ENCODE data around the gene PRKCB.

PRKCB gene

DNA sequence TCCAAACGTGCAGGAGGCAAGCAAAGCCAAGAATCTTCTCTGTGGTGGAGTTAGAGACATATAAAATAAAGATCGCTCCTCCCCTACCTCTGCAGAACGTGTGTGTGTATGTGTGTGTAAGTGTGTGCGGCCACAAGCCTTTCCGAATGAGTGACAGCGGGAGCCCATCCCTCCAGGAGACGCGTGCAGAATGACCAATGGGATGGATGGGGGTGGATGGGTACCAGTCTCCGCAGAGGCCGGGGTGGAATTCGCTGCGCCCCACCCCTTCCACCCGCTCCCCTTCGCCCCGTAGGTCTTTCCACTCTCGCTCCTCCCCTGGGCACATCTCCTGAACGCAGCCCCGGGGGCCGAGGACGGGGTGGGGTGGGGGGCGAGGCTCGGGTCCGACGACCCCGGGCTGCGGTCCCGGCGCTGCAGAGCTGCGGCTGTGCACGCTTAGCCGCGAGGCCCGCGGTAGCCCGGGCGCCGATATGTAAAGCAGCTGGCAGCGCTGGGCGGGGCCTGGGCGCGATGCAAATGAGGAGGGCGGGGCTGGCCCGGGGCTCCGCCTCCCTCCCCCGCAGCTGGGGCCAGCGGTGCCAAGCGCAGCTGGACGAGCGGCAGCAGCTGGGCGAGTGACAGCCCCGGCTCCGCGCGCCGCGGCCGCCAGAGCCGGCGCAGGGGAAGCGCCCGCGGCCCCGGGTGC, at the start of gene PRKCB:
PRKCB (plus strand) TSS at position 594 of the 688 bp plus-strand sequence.
- H3K4me1 Mint-ChIP-seq (ENCODE audit: low read depth): peaks cover 37% of the 10 kb centered on the region

DNA sequence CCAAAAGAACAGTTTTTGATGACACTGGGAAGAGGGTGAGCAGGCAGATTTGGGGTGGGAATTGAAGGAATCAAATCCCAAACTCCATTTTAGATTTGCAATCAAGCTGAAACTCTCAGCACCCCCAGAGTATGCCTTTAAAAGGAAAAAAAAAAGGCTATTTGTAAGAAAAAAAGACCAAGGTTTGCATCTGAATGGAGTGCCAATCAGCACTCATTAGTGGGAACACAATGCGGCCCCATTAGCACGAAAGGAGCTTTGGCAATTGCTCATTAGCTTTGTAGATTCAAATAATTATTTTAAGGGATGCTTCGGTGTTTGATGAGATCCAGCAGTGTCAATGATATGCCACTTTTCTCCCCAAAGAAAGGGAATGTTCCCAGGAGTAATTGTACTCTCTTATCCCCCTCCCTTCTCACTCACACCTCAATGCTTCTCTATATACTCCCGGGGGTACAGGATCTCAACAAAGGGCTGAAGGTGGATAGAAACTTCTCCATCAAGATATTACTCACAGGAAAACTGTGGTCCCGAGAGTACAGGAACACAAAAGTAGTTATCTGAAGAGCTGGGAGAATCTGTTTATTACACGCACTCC, 48.7 kb upstream of the PRKCB start:
- intact Hi-C loops (cut with micrococcal nuclease): no loop called here
- peaks cover 14% of the 10 kb centered on the region for H3K4me1 Mint-ChIP-seq (ENCODE audit: low read depth)
- H3K4me3 Mint-ChIP-seq: no peak overlapping the region
- peaks cover 8% of the 10 kb centered on the region for H3K9me3 Mint-ChIP-seq
- no peak overlapping the region for H3K27ac Mint-ChIP-seq
- no peaks in the 10 kb centered on the region for H3K36me3 Mint-ChIP-seq (ENCODE audit: low read depth)
- H3K27me3 Mint-ChIP-seq: peaks cover 46% of the 10 kb centered on the region

More for the DNA sequence above, at the start of gene PRKCB:
- intact Hi-C loops (cut with micrococcal nuclease): loop anchor here (1.0 to 5.0 kb wide), 3 partner anchors 17 to 117 kb away; no protein-coding TSS in a partner anchor
- Mint-ChIP-seq H3K4me3 (peak within 1 kb of the TSS; percentile 82), H3K27ac (peak within 1 kb of the TSS; percentile 64), H3K36me3 (ENCODE audit: low read depth) (peaks cover 6% of the 10 kb centered on the region), H3K27me3 (peaks cover 25% of the 10 kb centered on the region), H3K9me3 (peaks cover 8% of the 10 kb centered on the region)

DNA sequence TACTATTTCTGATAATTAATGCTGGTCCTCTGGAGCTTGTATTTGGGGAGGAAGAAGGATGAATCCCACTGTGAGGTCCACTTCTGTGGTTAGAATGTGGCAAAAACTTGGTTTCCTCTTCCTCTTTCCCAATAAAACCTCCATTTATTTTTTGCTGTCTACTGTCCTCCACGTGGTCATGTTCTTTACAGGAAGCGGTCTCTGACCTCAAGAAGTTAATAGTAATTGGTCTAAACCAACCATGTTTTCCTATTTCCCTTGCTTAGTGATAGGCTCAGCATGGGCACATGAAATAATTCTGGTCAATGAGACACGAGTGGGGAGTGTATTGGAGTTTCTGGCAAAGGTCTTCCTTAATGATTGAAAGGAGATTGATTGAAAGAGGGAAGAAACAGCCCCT, 47.1 kb upstream of the PRKCB start:
- Mint-ChIP-seq H3K9me3 (peaks cover 8% of the 10 kb centered on the region), H3K4me1 (ENCODE audit: low read depth) (peaks cover 14% of the 10 kb centered on the region), H3K27ac (peak overlapping the region; percentile 62), H3K4me3 (no peak overlapping the region), H3K27me3 (peaks cover 46% of the 10 kb centered on the region), H3K36me3 (ENCODE audit: low read depth) (no peaks in the 10 kb centered on the region)
- intact Hi-C loops (cut with micrococcal nuclease): no loop called here

DNA sequence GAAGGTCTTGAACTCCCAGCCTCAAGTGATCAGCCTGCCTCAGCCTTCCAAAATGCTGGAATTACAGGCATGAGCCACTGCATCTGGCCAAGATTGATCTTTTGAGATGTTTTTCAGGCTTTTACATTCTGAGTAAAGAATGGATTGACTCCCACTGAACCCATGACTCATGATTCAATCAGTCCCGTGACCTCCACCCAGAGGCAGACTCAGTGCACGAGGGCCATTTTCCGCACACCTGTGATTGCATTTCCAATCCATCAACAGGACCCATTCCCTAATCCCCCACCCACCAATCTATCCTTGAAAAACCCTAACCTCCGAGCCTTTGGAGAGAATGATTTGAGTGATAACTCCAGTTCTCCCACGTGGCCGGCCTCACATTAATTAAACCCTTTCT, 40.4 kb upstream of the PRKCB start:
- Mint-ChIP-seq H3K4me1 (ENCODE audit: low read depth) (no peaks in the 10 kb centered on the region), H3K27me3 (peaks cover 16% of the 10 kb centered on the region), H3K36me3 (ENCODE audit: low read depth) (no peaks in the 10 kb centered on the region), H3K9me3 (no peaks in the 10 kb centered on the region), H3K27ac (no peak overlapping the region), H3K4me3 (no peak overlapping the region)
- intact Hi-C loops (cut with micrococcal nuclease): no loop called here

DNA sequence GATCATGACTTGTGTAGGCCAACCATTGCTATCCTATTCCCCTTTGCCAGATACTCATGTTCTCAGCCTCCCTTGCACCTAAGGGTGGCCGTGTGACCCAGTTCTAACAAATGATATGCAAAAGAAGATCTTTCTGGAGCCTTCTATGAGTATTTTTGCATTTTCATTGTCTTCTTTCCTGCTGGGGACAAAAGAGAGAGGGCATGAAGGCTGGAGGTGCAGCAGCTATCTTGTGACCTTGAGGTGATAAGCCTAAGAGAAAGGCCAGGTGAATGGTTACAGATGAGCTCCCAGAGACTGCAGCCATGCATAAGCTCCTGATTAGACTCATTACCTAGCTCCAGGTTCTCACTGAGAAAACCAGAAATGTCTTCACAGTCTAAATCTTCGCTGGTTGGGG, 38.8 kb upstream of the PRKCB start:
- Mint-ChIP-seq H3K4me1 (ENCODE audit: low read depth) (peaks cover 4% of the 10 kb centered on the region), H3K36me3 (ENCODE audit: low read depth) (no peaks in the 10 kb centered on the region), H3K9me3 (no peaks in the 10 kb centered on the region), H3K27me3 (peaks cover 20% of the 10 kb centered on the region), H3K27ac (no peak overlapping the region), H3K4me3 (no peak overlapping the region)
- intact Hi-C loops (cut with micrococcal nuclease): no loop called here

DNA sequence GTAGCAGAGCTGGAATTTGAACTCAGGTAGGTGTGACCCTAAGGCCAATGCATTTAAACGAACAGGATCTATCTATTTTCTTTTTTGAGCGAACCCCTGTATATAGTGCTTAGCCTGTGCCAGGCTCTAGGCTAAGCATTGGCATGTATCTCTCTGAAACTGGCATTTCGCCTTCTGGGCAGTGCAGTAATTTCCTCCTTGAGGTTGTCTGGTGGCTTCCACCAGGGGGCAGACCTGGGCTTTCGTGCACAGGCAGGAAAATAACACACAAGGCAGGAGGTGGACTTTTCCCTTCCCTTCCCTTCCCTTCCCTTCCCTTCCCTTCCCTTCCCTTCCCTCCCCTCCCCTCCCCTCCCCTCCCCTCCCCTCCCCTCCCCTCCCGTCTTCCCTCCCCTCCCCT, 34.4 kb upstream of the PRKCB start:
- H3K4me3 Mint-ChIP-seq: no peak overlapping the region
- H3K27me3 Mint-ChIP-seq: peaks cover 6% of the 10 kb centered on the region
- H3K27ac Mint-ChIP-seq: no peak overlapping the region
- H3K9me3 Mint-ChIP-seq: no peaks in the 10 kb centered on the region
- peaks cover 13% of the 10 kb centered on the region for H3K4me1 Mint-ChIP-seq (ENCODE audit: low read depth)
- H3K36me3 Mint-ChIP-seq (ENCODE audit: low read depth): no peaks in the 10 kb centered on the region
- intact Hi-C loops (cut with micrococcal nuclease): loop anchor here (1.0 to 10.0 kb wide), 3 partner anchors 63 to 235 kb away; no protein-coding TSS in a partner anchor

DNA sequence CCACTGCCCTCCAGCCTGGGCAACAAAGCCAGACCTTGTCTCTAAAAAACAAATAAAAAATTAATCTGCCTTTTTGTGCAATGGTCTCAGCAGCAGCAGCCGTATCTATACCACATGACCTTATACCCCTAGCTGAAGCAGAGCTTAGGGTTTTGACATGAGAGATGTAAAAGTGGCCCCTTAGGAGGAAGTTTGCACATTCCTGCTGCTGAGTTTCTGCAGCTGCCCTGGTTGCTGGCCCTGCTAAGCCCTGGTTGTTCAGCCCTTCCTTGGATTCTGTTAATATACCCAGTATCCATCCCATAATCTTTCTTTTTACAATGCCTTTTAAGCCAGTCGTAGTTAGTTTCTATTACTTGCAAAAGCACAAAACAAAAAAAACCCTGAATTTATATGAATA, 33.0 kb upstream of the PRKCB start:
- no peak overlapping the region for H3K4me3 Mint-ChIP-seq
- no peak overlapping the region for H3K27ac Mint-ChIP-seq
- peaks cover 4% of the 10 kb centered on the region for H3K27me3 Mint-ChIP-seq
- no peaks in the 10 kb centered on the region for H3K36me3 Mint-ChIP-seq (ENCODE audit: low read depth)
- H3K9me3 Mint-ChIP-seq: no peaks in the 10 kb centered on the region
- intact Hi-C loops (cut with micrococcal nuclease): loop anchor here (10.0 kb wide), 1 partner anchor 62 kb away; no protein-coding TSS in a partner anchor
- H3K4me1 Mint-ChIP-seq (ENCODE audit: low read depth): peaks cover 23% of the 10 kb centered on the region

DNA sequence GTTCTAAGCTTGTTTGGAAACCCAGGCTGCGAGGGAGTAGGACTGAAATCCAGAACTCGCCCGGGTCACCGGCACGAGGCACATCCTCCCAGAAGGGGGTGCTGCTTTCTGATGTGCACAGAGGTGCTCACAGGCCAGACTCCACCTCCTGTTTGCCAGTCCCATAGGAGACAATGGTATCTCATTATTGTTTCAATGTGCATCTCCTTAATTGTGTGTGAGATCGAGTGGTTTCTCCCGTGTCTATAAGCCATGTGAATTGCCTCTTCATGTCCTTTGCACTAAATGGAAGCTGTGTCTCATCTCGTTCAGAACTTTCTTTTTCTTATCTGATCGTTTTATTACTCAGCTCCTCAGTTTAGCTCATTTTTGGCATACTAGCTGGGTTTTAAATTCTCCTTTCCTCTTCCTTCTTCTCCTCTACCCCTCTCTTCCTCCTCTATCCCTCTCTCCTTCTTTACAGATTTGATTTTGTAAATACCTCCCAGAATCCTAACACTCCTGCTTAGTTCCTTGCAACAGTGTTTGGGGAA, 32.1 kb upstream of the PRKCB start:
- Mint-ChIP-seq H3K9me3 (no peaks in the 10 kb centered on the region), H3K4me3 (no peak overlapping the region), H3K27ac (no peak overlapping the region), H3K4me1 (ENCODE audit: low read depth) (peaks cover 23% of the 10 kb centered on the region), H3K36me3 (ENCODE audit: low read depth) (no peaks in the 10 kb centered on the region), H3K27me3 (peaks cover 4% of the 10 kb centered on the region)
- intact Hi-C loops (cut with micrococcal nuclease): loop anchor here (10.0 kb wide), 1 partner anchor 61 kb away; no protein-coding TSS in a partner anchor

DNA sequence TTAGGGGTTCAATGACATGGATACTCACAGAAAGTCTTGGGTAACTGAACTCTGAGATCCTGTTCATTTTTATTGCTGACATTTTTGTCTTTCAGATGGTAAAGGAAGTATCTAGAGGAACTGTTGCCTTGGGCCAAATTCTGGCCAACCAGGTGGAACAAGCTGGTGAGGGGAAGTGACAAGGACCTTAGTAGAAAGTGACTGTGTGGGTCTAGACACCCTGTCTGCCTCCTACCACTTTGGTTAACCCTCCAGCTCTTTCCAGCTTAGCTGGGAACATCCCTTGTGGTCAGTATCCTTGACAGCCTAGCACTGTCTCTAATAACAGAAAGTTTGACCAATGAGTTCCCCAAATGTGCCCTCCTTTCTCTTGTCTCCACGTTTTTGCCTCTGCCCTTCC, 28.8 kb upstream of the PRKCB start:
- H3K4me3 Mint-ChIP-seq: no peak overlapping the region
- H3K27ac Mint-ChIP-seq: peak overlapping the region; percentile 75
- H3K9me3 Mint-ChIP-seq: no peaks in the 10 kb centered on the region
- peaks cover 25% of the 10 kb centered on the region for H3K4me1 Mint-ChIP-seq (ENCODE audit: low read depth)
- intact Hi-C loops (cut with micrococcal nuclease): loop anchor here (10.0 kb wide), 1 partner anchor 58 kb away; no protein-coding TSS in a partner anchor
- peaks cover 16% of the 10 kb centered on the region for H3K27me3 Mint-ChIP-seq
- H3K36me3 Mint-ChIP-seq (ENCODE audit: low read depth): no peaks in the 10 kb centered on the region

DNA sequence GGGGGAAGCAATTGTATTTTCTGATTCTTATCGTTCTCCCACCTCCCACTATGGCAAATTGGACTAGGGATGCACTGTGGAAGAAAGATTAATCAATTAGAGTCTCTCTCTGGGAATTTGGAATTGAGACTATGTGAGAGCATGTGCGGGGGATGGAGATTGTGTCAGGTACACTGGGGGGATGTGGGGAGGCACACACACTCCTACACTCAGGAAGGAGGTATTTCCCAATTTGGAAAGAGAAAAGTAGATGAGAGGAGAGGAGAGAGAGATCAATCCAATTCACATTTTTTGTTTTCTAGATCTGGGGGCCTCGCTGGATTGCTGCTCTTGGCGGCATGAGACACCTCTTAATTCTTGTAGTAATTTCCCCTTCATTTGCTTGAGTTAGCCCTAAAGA, 14.3 kb upstream of the PRKCB start:
- intact Hi-C loops (cut with micrococcal nuclease): no loop called here
- no peak overlapping the region for H3K4me3 Mint-ChIP-seq
- no peaks in the 10 kb centered on the region for H3K9me3 Mint-ChIP-seq
- H3K27me3 Mint-ChIP-seq: peaks cover 26% of the 10 kb centered on the region
- H3K27ac Mint-ChIP-seq: no peak overlapping the region
- no peaks in the 10 kb centered on the region for H3K36me3 Mint-ChIP-seq (ENCODE audit: low read depth)
- peaks cover 21% of the 10 kb centered on the region for H3K4me1 Mint-ChIP-seq (ENCODE audit: low read depth)

DNA sequence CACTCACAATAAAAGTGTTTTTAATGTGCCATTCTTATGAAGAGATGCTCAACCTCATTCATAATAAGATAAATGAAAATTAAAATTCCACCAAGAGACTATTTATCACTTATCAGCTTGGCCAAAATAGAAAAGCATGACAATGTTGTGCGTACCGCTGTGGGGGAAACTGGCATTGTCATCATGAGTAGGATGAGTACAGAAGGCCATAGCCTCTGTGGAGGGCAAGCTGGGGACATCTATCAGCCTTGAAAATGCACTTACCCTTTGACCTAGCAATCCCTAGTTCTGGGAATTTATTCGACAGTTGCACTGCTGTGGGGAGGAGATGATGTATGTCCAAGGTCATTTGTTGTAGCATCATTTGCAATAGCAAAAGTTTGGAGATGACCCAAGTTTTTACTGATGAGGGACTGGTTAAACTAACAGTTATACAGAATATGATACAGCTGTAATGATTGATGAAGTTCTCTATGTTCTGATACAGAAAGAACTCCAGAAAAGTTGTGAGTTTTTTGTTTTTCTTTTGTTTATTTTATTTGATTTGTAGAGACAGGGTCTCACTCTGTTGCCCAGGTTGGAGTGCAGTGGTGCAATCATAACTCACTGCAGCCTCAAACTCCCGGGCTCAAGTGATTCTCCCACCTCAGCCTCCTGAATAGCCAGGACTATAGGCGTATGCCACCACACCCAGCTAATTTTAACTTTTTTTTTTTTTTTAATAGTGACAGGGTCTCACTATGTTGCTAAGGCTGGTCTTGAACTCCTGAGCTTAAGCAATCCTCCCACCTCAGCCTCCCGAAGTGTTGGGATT, 13.7 kb upstream of the PRKCB start:
- H3K4me1 Mint-ChIP-seq (ENCODE audit: low read depth): peaks cover 27% of the 10 kb centered on the region
- H3K27ac Mint-ChIP-seq: no peak overlapping the region
- no peaks in the 10 kb centered on the region for H3K9me3 Mint-ChIP-seq
- H3K27me3 Mint-ChIP-seq: peaks cover 21% of the 10 kb centered on the region
- intact Hi-C loops (cut with micrococcal nuclease): no loop called here
- no peaks in the 10 kb centered on the region for H3K36me3 Mint-ChIP-seq (ENCODE audit: low read depth)
- no peak overlapping the region for H3K4me3 Mint-ChIP-seq

DNA sequence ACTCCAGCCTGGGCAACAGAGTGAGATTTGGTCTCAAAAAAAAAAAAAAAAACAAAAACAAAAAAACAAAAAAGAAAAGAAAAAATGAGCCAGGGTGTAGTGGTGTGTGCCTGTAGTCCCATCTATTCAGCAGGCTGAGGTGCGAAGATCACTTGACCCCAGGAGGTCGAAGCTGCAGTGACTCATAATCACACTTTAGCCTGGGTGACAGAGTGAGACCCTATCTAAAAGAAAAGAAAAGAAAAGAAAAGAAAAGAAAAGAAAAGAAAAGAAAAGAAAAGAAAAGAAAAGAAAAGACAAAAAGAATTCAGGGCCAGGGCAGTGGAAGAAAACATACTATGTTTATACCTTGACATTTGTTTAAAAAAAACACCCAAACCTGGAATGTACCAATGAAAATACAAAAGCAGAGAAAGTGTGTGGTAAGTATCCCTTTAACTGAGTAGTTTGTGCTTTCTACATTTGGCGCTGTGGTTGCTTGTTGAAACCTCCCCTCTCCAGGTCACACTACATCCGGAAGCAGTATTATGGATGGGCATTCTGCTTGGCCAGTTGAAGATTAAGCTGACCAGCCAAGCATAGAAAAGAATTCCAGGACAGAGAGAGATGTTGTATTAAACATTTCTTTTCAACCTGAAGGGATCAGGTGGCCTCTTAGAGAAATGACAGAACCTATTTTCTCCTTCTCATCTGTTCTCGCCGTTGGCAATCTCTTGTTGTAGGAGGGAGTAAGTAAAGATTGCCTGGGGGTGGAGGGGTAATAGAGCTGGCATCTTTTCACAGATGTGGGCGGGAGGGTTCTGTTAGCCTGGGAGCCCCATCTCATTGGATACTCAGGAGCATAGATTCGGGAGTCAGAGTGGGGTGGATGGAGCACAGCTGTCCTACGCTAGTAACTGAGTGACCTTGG, 12.1 kb upstream of the PRKCB start:
- H3K27me3 Mint-ChIP-seq: peaks cover 15% of the 10 kb centered on the region
- no peak overlapping the region for H3K4me3 Mint-ChIP-seq
- no peak overlapping the region for H3K27ac Mint-ChIP-seq
- H3K4me1 Mint-ChIP-seq (ENCODE audit: low read depth): peaks cover 30% of the 10 kb centered on the region
- H3K36me3 Mint-ChIP-seq (ENCODE audit: low read depth): no peaks in the 10 kb centered on the region
- no peaks in the 10 kb centered on the region for H3K9me3 Mint-ChIP-seq
- intact Hi-C loops (cut with micrococcal nuclease): no loop called here

DNA sequence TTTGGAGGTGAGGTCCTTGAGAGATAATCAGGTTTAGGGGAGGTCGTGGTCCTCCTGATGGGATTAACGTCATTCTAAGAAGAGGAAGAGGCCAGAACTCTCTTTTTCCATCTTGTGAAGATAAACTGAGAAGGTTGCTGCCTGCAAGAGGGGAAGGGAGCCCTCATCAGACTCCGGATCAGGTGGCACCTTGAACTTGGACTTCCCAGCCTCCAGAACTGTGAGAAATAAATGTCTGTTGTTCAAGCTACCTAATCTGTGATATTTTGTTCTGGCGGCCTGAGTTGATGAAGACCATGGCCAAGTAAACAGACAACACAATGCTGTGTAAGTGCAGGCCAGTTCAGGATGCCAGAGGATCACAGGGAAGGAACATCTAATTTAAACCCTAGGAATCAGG, 10.9 kb upstream of the PRKCB start:
- peaks cover 6% of the 10 kb centered on the region for H3K9me3 Mint-ChIP-seq
- intact Hi-C loops (cut with micrococcal nuclease): no loop called here
- H3K27ac Mint-ChIP-seq: no peak overlapping the region
- H3K27me3 Mint-ChIP-seq: peaks cover 14% of the 10 kb centered on the region
- no peak overlapping the region for H3K4me3 Mint-ChIP-seq
- H3K4me1 Mint-ChIP-seq (ENCODE audit: low read depth): peaks cover 30% of the 10 kb centered on the region
- no peaks in the 10 kb centered on the region for H3K36me3 Mint-ChIP-seq (ENCODE audit: low read depth)
